Small intestine (tissue), 4 donors: ENCODE data around the gene KIF9. TPM values are rescaled to one million over a fixed set of nuclear protein-coding genes. Genes with fewer than 3 reads are reported as not detected.

Experiments
- polyA plus RNA-seq, 4 donors: library from polyadenylated mRNA; stranded (reverse) in 3 of 4; unstranded in 1 of 4; fragments of 200-250 nt in 3 of 4; fragments of 120-200 nt in 1 of 4; gene quantifications; one replicate each; pipeline versions ENCODE4 v1.2.1 to v1.2.3, GENCODE V29; 2013
- donor health status: healthy with polysubstance abuse.
- donor health status: Bipolar disorder and iron deficiency.
- donor health status: healthy.

KIF9 gene
- polyA plus RNA-seq, 4 donors: 8.5 to 19.3 (median 9.9) TPM

Other genes starting within 250 kb of the KIF9 start
- gene SETD2, start 118.7 kb downstream of the KIF9 start, polyA plus RNA-seq: 10 to 100 TPM; 15.9 to 38.3 (median 18.7) TPM
- 10 to 100 TPM in 3 of 4 donors, 1 to 10 TPM in 1; 8.8 to 23.3 (median 17.6) TPM for gene KLHL18, start 145 bp upstream of the KIF9 start, polyA plus RNA-seq
- gene PTPN23, start 98.2 kb upstream of the KIF9 start, polyA plus RNA-seq: 10 to 100 TPM; 10.3 to 34.3 (median 13.9) TPM
- gene SCAP, start 193.1 kb upstream of the KIF9 start, polyA plus RNA-seq: 10 to 100 TPM; 43.8 to 71.7 (median 55.6) TPM
- gene ELP6, start 230.9 kb upstream of the KIF9 start, polyA plus RNA-seq: 10 to 100 TPM; 27.8 to 35.3 (median 29.9) TPM